ENCODE data around the gene ANKRD34A.

- TF ChIP-seq EZH2 (IDR thresholded peaks at IDR 0.05; ENCODE audit: borderline replicate concordance, low read depth, low read length, severe bottlenecking) = no peak
- TF ChIP-seq, protein P1, sequence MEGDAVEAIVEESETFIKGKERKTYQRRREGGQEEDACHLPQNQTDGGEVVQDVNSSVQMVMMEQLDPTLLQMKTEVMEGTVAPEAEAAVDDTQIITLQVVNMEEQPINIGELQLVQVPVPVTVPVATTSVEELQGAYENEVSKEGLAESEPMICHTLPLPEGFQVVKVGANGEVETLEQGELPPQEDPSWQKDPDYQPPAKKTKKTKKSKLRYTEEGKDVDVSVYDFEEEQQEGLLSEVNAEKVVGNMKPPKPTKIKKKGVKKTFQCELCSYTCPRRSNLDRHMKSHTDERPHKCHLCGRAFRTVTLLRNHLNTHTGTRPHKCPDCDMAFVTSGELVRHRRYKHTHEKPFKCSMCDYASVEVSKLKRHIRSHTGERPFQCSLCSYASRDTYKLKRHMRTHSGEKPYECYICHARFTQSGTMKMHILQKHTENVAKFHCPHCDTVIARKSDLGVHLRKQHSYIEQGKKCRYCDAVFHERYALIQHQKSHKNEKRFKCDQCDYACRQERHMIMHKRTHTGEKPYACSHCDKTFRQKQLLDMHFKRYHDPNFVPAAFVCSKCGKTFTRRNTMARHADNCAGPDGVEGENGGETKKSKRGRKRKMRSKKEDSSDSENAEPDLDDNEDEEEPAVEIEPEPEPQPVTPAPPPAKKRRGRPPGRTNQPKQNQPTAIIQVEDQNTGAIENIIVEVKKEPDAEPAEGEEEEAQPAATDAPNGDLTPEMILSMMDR (IDR thresholded peaks at IDR 0.05; ENCODE audit: borderline replicate concordance, extremely low read depth, low read length, poor library complexity, severe bottlenecking) = no peak
These were observed 15.2 kb downstream of the ANKRD34A start for GRCh38 chr1:145949219-145949618.
